Vagina (tissue), 2 donors: Measurements from ENCODE around the gene HEG1.

Experiments used
- CTCF ChIP-seq, 3 experiments: fragments of 450-650 bp in 2 of 3; fragments of 200-600 bp in 1 of 3; sonication (generic) in 1 of 3; IDR thresholded peaks; one replicate each; pipeline ENCODE4 v1.5.1; 2017 to 2019; ENCODE audit warnings: antibody characterized with exemption in 3 of 3, mild to moderate bottlenecking in 2 of 3, moderate library complexity in 2 of 3
- POLR2AphosphoS5 ChIP-seq, 2 donors: sonication (generic); formaldehyde crosslinking; IDR thresholded peaks; one replicate each; pipeline ENCODE4 v1.9.0; 2017; ENCODE audit warnings: antibody characterized with exemption in 2 of 2, mild to moderate bottlenecking in 2 of 2, low read depth in 1 of 2; ENCODE audit not compliant: insufficient read depth in 1 of 2

- TF ChIP-seq POLR2AphosphoS5 (IDR thresholded peaks at IDR 0.05; ENCODE audit: insufficient read depth in 1 of 2, low read depth in 1 of 2) (no peak), CTCF (IDR thresholded peaks at IDR 0.05) (no peak)
Observed at GRCh38 chr3:125079675-125080045, 23.9 kb upstream of the HEG1 start.
